ENCODE data around the gene OBP2A. TPM values are rescaled to one million over a fixed set of nuclear protein-coding genes. Genes with fewer than 3 reads are reported as not detected.
"Not testable (repeated sequence)": the region's sequence is repeated elsewhere in the genome, so short reads cannot be mapped to it uniquely, and the experiment has no call there.

The OBP2A gene
- total RNA-seq, 1 donor from 2014 or later = not detected

DNA sequence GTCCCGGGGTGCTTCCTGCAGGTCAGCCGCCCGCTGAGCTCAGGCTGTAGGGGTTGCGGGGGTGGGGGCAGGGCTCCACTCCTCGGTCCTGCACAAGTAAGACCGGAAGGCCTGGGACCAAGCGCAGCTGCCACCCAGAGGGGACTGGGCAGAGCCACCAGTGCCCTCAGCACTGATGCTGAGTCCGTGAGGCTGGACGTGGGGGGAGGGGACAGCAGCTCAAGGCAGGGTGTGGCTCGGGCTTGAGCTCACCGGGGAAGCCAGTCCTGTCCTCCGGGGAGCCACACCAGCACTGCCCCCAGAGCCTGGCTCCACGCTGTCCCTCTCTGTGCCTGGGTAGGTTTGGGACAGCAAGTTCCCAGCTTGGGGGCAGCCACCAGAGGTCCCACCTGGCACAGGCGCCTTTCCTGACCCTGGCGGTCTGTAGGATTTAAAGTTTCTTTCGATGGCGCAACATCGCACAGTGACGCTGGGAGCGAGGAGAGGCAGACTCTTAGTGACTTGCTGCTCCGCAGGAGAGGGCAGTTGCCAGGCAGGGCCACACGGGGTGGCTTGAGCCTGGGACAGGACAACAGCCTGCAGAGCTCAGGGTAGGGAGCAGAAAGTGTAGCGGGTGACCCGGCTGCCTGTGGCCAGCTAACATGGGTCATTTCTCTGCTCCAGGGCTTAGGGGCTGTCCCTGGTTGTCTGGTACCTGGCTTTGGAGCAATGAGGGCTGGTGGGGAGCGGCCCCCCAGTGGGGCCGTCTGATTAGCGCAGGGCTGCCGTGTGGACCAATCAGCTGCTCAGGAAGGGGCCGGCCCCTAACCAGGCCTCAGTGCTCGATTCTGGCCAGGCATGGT, 19.0 kb upstream of the OBP2A start:
- DNase-seq = no peak

DNA sequence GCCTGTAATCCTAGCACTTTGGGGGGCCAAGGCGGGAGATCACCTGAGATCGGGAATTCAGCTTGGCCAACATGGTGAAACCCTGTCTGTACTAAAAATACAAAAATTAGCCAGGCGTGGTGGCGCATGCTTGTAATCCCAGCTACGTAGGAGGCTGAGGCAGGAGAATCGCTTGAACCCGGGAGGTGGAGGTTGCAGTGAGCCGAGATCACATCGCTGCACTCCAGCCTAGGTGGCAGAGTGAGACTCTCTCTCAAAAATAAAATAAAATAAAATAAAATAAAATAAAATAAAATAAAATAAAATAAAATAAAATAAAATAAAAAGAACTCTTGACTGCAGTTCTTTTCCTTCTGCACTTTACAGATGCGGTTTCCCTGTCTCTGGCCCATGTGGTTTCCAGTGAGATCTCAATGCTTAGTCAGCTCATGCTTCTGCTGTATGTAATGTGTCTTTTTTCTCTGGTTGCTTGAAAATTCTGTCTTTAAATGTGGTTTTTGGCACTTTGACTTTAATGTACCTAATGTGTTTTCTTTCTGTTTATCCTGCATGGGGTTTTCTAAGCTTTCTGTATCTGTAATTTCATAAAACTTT, 17.0 kb upstream of the OBP2A start:
- not testable (repeated sequence) for DNase-seq

DNA sequence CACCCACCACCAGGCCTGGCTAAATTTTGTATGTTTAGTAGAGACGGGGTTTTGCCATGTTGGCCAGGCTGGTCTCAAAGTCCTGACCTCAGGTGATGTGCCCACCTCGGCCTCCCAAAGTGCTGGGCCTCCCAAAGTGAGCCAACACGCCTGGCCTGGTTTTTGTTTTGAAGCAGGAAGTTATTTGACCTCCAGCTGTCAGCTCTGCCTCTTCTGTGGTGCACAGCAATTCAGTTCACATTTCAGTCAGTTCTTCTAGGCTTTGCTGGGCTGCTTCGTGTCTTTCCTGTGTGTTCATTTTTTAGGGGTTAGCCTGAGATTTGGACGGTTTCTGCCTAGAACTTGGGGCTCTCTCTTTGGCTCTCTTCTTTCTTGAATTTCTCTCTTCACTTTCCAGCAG, 15.8 kb upstream of the OBP2A start:
- no peak for DNase-seq

DNA sequence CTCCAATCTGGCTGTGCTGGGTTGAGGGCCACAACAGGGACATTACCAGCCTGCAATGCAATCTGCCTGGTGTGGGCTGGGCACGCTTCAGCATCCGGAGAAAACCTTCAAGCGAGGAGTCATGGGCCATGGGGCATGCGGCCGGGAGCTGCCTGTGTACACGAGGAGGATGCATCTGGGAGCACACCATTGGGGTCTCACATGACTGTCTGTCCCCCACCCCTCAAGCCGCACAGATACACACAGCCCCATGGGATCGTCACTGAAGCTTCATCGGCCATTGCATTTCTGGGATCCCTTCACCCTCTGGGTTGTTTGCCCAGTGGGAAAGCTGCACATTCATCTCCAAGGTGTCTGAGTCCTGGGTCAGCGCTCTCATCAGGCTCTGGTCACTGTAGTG, 14.8 kb upstream of the OBP2A start:
- DNase-seq = no peak

DNA sequence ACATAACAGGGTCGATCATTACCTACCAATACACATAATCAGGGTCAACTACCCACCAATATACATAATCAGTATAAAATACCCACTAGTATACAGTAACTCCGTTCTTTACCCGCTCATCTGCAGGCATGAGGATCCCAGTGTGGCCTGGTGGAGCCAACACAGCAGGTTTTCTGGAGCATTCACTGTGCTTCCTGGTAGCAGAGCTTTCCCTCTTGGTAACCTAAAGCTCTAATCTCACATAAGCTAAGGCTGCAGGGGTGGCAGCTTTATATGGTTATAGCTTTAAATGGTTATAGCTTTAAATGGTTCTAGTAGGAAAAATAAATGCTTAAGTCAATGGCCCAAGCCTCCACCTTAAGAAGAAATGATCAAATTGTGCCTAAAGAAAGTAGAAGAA, 12.8 kb upstream of the OBP2A start:
- DNase-seq = peak; percentile 8

DNA sequence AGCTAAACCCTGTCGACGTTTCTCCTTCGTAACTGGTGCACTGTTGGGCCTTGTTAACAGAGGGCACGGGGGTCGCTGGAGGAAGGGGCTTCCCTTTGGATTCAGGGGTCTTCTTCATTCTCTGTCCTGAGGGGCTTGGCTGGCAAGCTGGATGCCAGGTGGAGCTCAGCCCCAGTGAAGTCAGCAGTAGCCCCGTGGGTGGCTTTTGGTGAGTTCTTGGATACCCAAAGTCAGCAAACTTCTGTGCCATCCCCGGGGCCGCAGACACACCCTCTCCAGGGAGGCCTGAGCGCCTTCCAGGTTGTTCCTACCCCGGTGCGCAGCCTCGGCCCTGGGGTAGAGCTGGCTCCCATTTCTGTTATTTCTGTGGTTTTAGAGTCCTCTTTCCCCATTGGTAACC, 12.3 kb upstream of the OBP2A start:
- no peak for DNase-seq

DNA sequence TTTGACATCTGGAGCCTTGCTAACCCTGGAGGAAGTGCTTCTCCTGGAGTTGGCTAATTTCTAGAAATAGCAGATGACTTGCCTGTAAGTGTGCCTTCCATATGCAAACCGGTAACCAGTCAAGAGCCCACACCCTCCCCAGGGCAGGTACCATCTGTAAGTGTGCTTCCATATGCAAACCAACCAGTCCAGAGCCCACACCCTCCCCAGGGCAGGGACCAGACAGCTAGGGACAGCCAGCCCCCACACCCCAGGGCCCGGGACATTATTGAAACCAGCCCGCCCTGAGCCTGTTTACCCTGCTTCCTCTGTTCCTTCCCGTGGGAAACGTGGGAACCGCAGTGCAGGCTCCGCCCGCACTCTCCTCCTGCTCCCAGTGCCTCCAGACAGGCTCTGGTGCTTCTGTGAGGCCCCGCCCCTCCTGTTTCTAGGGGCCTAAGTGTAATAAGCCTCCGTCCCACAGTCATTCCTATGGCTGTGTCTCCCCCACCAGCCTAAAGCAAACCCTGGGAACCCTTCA, 11.7 kb upstream of the OBP2A start:
- DNase-seq = not testable (repeated sequence)

DNA sequence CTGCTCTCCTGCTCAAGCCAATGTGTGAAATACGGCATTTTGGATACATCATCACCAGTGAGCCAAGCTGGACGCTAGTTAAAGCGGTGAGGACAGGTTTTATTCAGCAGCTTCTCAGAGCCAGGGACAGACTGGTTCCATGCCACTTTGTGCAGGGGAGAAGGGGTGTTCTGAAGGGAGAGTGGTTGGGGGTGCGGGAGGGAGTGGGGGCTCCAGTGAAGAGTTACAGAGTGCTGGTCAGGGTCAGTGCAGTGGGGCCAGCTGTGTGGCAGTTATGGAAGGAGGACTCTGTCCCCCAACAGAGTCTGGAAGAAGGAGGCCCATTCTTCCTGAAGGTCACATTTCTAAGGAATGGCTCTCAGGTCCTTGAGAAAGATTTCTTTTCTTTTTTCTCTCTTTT, 11.1 kb upstream of the OBP2A start:
- DNase-seq = not testable (repeated sequence)

DNA sequence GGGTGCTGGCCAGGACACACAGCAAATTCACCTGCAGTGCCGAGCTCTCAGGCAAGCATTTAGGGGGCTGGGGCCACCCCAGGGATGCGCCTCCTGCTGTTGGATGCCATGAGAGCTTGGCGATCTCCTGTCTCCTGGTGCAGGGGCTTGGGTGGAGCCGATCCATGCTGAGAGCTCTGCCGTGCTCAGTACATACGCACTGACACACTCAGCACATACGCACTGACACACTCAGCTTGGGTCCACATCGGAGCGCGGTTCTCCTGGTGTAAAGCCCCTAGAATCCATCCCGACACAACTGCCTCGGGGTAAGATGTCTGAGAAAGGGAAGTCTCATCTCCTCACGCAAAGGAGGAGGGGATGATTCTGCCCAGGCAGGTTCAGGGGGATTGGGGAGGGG, 10.3 kb upstream of the OBP2A start:
- not testable (repeated sequence) for DNase-seq

DNA sequence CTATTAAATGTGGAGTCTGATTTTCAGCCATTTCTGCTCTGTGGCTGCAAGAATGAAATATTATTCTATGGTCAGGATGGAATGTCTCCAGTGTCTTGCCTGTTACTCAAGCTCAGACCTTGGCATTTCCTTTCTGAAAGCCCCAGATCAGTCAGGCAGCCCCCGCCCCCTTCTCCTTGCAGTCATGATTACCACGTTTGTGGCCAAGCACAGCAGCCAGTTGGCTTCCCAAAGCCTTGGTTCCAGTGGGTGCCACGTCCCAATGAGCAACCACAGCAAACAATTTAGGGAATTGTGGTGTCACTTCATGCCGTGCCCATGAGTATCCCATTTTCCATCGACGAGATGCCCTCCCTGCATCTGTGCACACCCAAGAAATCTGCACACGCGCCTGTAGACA, 9.7 kb upstream of the OBP2A start:
- no peak for DNase-seq

DNA sequence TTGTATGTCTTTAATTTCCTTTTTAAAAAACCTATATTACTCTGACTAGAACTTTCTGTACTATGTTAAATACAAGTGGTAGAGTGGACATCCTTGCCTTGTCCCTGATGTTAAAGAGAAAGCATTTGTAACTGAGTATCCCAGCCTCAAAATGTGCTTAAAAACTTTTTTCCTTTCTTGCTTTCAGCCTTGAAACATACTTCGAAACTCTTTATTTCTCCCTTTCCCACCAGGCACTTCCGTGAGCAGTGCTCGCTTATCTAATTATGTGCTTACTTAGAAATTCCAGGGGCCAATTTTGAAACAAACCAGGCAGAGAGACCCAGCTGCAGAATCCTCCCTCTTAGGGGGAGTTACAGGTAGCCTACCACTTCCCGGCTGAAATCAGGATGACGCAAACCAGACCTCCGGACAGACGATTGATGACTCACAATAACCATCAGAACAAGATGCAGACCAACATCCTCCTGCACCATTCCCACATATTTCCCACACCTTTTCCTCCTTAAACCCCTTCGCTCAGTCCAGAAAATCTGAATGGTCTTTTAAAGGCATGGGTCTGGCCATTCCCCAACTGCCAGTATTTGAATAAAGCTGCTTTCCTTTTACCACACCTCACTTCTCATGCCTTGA, 2.5 kb upstream of the OBP2A start:
- DNase-seq = peak; percentile 34

DNA sequence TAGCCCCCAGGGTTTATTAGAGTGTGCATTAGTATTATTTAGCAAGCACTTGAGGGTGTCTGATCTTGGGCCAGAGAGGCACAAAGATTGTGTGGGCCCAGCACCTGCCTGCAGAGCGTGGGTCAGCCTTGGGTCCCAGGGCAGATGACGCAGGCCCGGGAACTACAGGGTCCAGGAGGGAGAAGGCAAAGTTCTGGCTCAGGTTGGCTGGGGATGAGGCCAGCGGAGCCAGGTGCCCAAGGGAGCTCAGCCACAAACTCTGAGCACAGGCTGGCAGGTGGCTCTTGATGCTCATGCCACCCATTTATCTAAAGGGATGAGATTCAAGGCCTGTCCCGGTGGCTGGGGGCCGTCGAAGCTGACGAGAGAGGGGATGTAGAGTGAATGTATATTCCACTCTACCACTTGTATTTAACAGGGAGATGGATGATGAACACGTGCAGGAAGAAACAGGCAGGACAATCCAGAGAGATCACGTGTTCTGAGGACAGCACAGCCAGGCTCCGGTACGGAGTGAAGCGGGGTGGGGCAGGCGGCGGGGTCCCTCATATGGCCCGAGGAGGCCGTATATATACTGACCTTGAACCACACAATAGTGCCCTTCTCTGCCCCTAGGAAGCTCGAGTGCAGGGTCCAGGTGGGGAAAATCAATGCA, 818 bp upstream of the OBP2A start:
- no peak for DNase-seq

DNA sequence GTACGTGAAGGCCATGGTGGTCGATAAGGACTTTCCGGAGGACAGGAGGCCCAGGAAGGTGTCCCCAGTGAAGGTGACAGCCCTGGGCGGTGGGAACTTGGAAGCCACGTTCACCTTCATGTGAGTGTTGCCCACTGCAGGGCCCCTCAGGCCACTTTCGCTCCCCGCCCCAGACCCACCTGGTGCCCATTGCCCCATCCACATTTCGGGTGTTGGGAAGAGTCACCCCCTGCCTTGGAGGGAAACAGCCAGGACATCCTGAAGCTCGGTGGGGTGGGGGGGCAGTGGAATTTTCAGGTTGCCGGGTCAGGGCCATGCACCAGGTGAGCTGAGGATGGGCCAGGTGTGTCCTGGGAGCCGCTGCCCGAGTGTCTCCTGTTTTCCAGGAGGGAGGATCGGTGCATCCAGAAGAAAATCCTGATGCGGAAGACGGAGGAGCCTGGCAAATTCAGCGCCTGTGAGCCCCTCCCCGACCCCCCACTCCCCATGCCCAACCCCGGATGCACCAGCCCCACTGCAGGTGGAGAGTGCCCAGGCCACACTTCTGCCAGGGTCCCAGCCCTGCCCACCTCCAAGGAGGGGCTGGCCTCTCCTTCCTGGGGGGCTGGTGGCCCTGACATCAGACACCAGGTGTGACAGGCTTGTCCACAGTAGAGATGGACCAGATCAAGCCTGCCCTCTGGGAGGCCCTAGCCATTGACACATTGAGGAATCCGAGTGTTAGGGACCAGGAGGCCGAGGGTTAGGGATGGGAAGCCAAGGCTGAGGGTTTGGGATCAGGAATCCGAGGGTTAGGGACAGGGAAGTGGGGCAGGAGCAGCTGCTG, 1.1 kb downstream of the OBP2A start:
- DNase-seq = not testable (repeated sequence)

DNA sequence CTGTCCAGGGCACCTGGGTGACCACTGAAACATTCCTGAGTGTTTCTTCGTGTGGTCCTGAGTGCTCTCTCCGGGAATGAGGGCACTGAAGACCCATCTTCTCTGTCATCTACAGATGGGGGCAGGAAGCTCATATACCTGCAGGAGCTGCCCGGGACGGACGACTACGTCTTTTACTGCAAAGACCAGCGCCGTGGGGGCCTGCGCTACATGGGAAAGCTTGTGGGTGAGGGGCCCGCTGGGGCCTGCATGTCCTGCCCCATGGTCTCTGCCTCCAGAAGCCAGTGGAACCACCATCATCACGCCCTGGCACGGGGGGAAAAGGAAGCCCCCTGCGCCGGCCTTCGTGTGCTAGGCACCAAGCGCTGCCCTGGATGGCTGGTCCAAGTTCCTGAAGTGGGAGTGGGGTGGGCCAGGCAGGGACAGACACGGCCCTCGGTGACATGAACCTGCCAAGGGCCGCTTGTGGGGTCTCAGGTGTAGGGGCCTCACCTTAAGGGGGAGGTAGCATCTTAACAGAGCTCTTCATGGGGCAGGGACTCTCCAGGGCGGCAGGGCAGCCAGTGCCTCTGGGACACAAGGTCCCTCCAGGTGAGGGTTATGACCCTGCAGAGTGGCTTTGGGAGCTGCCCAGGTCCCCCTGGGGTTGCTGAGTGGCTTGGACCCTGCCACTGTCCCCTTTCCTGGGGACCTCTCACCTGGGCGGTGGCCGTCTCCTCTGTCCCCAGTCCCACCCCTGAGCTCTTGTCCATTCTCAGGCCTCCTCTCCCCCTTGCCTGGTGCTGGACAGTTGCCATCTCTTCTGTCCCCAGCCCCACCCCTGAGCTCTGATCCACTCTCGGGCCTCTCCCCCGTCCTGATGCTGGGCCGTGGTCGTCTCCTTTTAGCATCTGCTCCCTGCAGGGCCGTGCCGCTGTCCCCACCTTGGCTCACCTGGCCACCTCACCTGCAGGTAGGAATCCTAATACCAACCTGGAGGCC, 2.1 kb downstream of the OBP2A start:
- no peak for DNase-seq

DNA sequence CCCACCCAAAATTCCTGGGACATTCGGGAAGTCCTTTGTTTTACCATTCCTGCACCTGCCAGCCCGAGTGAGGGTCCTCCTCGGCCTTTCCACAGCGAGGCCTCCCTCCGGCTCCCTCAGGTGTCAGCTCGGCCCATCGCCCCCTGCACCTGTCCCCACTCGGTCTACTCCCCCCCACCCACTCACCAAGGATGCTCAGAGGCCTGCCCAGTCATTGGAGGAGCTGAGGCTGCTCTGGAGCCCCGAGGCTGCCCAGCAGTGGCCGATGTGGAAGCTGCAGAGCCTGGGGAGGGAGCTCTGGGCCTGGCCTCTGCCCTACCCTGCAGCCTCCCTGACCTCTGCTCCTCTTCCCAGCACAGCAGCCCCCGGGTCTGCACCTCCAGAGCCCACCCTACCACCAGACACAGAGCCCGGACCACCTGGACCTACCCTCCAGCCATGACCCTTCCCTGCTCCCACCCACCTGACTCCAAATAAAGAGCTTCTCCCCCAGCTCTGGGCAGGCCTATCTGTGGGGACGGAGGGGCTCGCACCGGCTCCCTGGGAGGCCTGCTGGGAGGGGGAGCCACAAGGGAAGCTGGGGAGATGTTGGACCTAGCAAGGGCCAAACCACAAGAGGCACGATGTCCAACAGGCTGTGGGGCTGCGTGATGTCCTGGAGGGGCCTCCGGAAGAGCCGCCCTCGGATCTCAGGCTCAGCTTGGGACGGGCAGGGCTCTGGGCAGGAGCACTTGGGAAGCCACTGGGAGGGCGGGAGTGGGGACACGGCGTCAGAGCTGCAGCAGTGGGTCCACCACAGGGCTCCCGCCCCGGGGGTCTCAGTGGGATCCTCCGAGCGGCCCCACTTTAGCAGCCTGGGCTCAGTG, 3.8 kb downstream of the OBP2A start:
- DNase-seq = not testable (repeated sequence)

DNA sequence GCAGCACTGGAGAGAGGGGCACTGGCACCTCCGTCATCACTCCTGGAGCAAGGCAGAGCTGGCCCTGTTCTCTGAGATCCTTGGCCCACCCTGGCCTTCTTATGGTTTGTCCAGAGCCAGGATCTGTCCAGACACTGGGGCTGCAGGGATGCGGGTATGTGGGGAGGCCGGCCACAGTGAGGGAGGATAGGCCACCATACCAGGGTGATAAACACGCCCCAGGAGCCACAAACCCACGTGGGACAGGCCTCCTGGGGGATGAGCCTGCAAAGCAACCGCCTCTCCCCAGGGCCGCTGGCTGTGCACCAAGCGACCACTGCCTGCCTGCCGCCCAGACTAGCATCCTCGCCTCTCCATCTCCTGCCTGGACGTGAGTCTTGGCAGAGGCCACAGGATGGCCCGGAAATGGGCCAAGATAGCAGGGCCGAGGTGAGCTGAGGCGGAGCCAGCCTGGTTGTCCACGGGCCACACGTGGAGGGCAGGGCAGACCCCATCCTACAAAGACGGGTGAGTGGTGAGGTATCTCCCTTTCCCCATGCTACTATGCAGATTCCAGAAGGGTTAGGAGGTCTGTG, 4.5 kb downstream of the OBP2A start:
- no peak for DNase-seq

DNA sequence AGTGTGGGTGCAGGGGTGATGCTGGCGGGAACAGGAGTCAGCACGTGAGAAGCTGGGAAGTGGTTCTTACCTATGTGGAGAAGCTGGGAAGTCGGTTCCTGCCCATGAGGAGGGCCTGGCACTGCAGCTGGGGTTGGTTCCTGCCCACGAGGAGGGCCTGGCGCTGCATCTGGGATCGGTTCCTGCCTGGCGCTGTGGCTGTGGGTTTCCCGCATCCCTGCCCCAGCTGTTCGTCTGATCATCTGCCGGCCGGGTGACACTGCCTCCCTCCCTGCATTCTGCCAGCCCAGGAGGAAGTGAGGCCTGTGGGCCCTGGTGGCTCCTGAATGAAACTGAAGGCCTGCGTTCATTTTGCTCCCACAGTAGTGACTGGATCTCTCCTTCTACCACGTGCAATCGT, 5.1 kb downstream of the OBP2A start:
- peak; percentile 5 for DNase-seq

DNA sequence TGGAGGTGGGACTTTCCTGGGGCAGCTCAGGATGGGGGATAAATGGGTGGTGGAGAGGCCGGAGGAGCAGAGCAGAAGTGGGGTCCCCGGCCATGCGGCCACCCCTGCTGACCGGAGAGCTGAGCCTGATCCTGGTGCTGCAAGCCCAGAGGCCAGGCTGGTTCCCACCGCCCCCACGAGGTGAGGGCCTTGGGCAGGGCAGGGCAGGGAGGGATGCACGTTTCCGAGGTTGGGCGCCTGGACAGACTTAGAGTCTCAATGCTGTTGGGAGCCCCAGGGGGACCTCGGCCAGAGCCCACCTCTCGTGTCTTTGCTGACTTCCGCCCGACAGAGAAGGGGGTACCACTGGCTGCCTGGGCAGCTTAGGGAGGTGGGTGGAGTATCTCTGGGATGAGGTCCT, 5.5 kb downstream of the OBP2A start:
- DNase-seq = no peak

DNA sequence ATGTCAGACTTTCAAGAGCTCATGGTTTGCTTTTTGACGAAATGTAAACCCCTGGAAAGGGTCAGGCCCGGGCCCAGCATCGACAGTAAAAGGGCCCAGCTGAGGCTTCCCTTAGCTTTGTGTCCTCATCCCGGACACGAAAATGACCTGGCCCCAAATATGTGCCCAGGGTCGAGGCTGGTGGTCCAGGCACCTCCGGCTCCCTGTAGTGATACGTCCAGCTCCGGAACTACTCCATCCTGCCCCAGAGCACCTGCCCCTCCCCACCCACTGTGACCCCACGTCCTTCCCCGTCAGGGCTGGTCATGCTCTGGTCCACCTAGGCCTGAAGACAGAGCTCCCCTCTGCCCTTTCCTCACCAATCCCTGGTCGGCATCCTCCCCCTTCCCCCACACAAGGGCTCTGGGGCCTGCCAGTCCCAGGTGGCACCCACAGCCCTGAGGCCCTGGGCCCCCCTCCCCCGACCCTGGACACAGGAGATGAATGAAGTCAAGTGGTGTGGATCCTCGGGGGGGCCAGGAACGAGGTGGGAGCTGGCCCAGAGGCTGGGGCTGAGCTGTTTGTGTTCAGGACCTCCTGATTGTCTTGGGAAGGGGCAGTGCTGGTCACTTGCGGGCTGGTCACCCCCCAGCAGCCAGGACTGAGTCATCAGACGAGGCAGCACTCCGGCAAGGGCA, 6.2 kb downstream of the OBP2A start:
- no peak for DNase-seq

Data from tongue (tissue), 2 donors.